Neuron (in vitro differentiated cells): Measurements from ENCODE around the gene PARK7.
"Not testable (repeated sequence)": the region's sequence is repeated elsewhere in the genome, so short reads cannot be mapped to it uniquely, and the experiment has no call there.

Experiments
- H2AFZ ChIP-seq: one replicate; pipeline ENCODE4 v1.6.1; 2013; ENCODE audit warnings: low read depth, mild to moderate bottlenecking, inconsistent platforms, low read length, moderate library complexity
- H3K27me3 ChIP-seq: one replicate; pipeline ENCODE4 v1.6.1; 2013; ENCODE audit warnings: low read length; ENCODE audit not compliant: insufficient read depth
- H3K36me3 ChIP-seq: one replicate; pipeline ENCODE4 v1.6.1; 2013; ENCODE audit warnings: low read length; ENCODE audit not compliant: insufficient read depth
- H3K4me1 ChIP-seq: one replicate; pipeline ENCODE4 v1.6.1; 2013; ENCODE audit warnings: low read length; ENCODE audit not compliant: insufficient read depth
- H3K4me3 ChIP-seq: 2 replicates; pipeline ENCODE4 v1.5.1; 2013; ENCODE audit warnings: mild to moderate bottlenecking, low read length, moderate library complexity
- H3K9me3 ChIP-seq: one replicate; pipeline ENCODE4 v1.6.1; 2013; ENCODE audit warnings: low read length

Gene PARK7

DNA sequence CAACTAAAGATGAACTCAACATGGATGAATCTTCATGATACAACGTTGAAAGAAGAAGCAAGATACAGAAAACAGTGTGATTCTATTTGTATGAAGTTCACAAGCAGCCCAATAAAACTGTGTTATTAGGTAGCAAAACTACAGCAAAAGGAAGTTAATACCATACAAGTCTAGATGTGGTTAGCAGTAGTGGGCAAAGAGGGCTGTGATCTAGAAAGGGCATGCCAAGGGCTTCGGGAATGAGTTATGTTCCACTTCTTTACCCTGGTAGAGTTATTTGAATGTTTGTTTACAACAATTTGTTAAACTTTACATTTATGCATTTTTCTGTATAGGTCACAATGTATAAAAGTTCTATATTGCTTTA, 30.1 kb upstream of the PARK7 start:
- H3K4me3 ChIP-seq: no peak overlapping the region
- H3K27me3 ChIP-seq: no peaks in the 10 kb centered on the region
- no peak overlapping the region for H2AFZ ChIP-seq
- H3K4me1 ChIP-seq: no peaks in the 10 kb centered on the region
- no peaks in the 10 kb centered on the region for H3K36me3 ChIP-seq
- H3K9me3 ChIP-seq: no peaks in the 10 kb centered on the region

GRCh38 chr1:7932524-7933138, 28.9 kb upstream of the PARK7 start:
- H3K27me3 ChIP-seq: peaks cover 5% of the 10 kb centered on the region
- no peak overlapping the region for H2AFZ ChIP-seq
- H3K9me3 ChIP-seq: no peaks in the 10 kb centered on the region
- no peak overlapping the region for H3K4me3 ChIP-seq
- no peaks in the 10 kb centered on the region for H3K36me3 ChIP-seq
- H3K4me1 ChIP-seq: no peaks in the 10 kb centered on the region

DNA sequence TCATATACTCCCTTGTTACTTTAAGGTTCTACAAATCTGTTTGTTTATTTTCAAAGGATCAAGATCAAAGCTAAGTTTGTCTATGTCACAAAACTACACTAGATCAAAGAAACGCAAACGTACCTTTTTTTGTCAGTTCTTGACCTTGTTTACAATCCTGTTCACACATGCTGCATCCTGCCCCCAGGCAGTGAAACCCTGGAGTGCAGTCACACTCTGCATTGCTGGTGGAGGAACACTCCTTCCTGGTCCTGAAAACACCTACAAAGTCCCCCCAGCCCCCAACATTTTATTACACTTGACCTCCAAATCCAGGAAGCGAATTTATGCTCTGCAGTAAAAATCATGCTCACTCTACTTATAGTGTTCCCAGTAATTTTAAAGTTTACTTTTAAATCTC, 23.4 kb upstream of the PARK7 start:
- H3K27me3 ChIP-seq: peaks cover 42% of the 10 kb centered on the region
- H3K36me3 ChIP-seq: no peaks in the 10 kb centered on the region
- H2AFZ ChIP-seq: no peak overlapping the region
- H3K4me1 ChIP-seq: no peaks in the 10 kb centered on the region
- H3K9me3 ChIP-seq: no peaks in the 10 kb centered on the region
- no peak overlapping the region for H3K4me3 ChIP-seq

- Histone ChIP-seq H3K9me3 (no peaks in the 10 kb centered on the region), H3K4me3 (no peak overlapping the region), H3K36me3 (no peaks in the 10 kb centered on the region), H3K4me1 (no peaks in the 10 kb centered on the region), H3K27me3 (peaks cover 55% of the 10 kb centered on the region), H2AFZ (no peak overlapping the region)
These were observed 21.5 kb upstream of the PARK7 start for GRCh38 chr1:7940034-7940433.

GRCh38 chr1:7940745-7941436, 20.6 kb upstream of the PARK7 start, which contains the start of gene TNFRSF9:
Gene TNFRSF9 (minus strand): TSS chr1:7940839. CDS start chr1:7939994, 845 bp downstream.
- Histone ChIP-seq H3K4me3 (no peak within 1 kb of the TSS), H3K4me1 (no peaks in the 10 kb centered on the region), H2AFZ (no peak within 1 kb of the TSS), H3K27me3 (peaks cover 59% of the 10 kb centered on the region), H3K9me3 (no peaks in the 10 kb centered on the region), H3K36me3 (no peaks in the 10 kb centered on the region)

DNA sequence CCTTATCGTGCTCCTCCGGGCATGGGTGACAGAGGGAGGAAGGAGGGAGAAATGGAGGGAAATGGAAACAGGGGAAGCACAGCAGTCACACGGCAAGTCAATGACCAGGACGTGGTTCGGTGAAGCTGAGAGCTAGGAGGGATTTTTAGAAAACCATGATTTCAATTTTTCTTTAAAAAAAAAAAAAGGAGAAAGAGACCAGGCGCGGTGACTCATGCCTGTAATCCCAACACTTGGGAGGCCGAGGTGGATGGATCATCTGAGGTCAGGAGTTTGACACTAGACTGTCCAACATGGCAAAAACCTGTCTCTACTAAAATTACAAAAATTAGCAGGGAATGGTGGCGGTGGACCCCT, 20.1 kb upstream of the PARK7 start:
- no peaks in the 10 kb centered on the region for H3K4me1 ChIP-seq
- H3K27me3 ChIP-seq: peaks cover 59% of the 10 kb centered on the region
- H3K36me3 ChIP-seq: no peaks in the 10 kb centered on the region
- H3K4me3 ChIP-seq: no peak overlapping the region
- H3K9me3 ChIP-seq: no peaks in the 10 kb centered on the region
- H2AFZ ChIP-seq: no peak overlapping the region

DNA sequence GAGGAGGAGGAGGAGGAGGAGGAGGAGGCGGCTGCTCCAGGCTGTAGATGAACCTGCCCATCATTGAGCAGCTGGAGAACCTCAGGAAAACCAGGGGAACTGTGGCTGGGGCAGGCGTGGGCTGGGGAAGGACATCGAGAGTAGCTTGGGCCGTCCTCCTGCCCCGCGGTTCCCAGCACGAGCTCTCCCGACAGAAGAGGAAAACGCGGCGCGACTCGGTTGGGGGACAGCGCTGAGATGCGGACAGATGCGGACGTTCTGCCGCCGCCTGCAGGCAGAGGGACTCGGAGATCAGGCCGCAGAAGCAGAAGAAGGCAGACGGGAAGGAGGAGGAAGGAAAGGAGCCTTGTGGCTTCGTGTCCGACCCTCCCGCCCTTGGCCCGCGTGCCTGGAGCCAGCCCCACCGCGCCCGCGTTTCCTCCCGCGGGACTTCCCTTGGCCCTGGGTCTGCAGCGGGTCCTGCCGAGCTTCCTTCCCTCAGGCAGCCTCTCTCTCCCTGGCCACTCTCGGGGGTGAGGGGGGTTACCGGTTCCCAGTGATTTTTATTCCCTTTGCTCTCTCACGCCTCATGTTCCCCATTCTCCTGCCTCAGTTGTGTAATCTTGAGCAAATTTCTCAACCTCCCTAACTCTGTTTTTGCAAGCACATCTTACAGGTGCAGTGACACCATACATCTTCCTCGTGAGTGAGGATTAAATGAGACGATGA, 19.1 kb upstream of the PARK7 start:
- no peaks in the 10 kb centered on the region for H3K9me3 ChIP-seq
- H2AFZ ChIP-seq: no peak overlapping the region
- H3K4me3 ChIP-seq: peak overlapping the region; percentile 2
- no peaks in the 10 kb centered on the region for H3K36me3 ChIP-seq
- peaks cover 54% of the 10 kb centered on the region for H3K27me3 ChIP-seq
- no peaks in the 10 kb centered on the region for H3K4me1 ChIP-seq

DNA sequence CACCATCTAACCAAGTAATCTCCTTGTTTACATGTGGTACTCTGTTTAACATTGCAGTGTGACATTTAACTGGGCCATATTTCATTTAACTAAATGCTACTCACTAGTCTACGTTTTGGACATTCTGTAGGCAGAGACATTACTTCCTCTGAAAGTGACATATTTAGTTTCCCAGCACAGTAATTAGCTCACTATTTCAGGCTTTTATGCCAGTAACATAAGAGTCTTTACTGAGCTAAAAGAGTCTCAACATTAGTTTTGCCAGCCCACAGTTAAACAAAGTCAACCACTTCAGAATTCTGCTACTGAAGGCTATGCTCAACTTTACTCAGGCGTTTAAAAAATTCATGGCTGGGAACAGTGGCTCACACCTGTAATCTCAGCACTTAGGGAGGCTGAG, 18.3 kb upstream of the PARK7 start:
- Histone ChIP-seq H3K4me3 (no peak overlapping the region), H3K27me3 (peaks cover 57% of the 10 kb centered on the region), H3K4me1 (no peaks in the 10 kb centered on the region), H3K9me3 (no peaks in the 10 kb centered on the region), H2AFZ (no peak overlapping the region), H3K36me3 (no peaks in the 10 kb centered on the region)

DNA sequence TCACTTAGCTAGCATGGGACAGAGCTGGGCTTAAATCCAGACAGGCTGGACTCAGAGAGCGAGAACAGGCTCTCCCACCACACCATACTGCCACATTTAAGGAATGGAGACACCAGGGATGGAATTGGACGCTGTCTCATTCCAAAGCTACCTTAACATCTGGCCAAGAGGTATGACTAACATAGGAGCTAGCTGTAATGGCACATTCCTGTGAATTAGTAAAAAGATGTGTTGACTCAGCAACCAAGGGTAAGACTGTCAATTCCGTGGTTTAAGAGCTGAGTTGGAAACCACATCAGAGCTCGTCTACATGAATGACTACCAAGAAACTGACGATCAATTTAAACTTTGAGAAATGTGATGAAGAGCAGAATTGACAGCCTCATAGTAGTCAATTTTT, 12.6 kb upstream of the PARK7 start:
- Histone ChIP-seq H3K36me3 (no peaks in the 10 kb centered on the region), H3K9me3 (peaks cover 2% of the 10 kb centered on the region), H3K4me3 (no peak overlapping the region), H3K4me1 (no peaks in the 10 kb centered on the region), H3K27me3 (peaks cover 12% of the 10 kb centered on the region), H2AFZ (no peak overlapping the region)

- H2AFZ ChIP-seq, H3K4me3 ChIP-seq, H3K27me3 ChIP-seq, H3K36me3 ChIP-seq, H3K4me1 ChIP-seq, H3K9me3 ChIP-seq: not testable (repeated sequence)
These were observed 8.7 kb upstream of the PARK7 start for GRCh38 chr1:7952791-7953190.

DNA sequence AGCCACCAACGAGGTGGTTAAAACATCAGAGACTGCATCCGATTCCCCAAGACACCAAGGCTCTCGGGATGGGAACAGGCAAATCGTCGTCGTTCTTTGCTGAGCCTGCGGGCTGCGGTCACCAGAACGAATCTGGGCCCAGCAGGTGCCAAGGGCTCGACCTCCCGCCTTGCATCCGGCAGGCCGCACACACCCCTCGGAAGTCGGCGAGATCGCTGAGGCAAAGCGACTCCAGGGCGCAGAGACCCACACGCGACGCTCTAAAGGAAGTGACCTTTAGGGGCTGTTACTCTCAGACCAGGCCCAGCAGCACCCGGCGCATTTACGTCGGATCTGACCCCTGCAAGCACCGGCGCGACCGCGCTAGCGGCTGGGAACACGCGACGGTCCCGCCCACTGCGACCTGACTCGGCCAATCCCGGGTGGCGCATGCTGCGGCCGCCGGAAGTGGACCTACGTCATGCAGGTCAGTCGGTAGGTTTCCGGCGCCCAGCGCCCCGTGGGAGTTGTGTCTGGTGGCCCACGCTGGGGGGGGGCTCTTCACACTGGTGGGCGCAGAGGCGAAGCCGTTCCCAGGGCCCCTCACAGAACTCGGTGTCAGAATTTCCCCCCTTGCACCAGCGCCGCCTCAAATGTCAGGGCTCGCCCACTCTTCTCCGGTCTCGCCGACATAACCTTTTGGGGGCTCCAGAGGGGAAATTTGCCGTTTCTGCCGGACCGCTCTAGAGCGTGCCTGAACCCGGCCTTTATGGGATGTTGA, 7.5 kb upstream of the PARK7 start:
- peaks cover 2% of the 10 kb centered on the region for H3K9me3 ChIP-seq
- no peak overlapping the region for H2AFZ ChIP-seq
- H3K4me3 ChIP-seq: no peak overlapping the region
- no peaks in the 10 kb centered on the region for H3K36me3 ChIP-seq
- H3K27me3 ChIP-seq: no peaks in the 10 kb centered on the region
- no peaks in the 10 kb centered on the region for H3K4me1 ChIP-seq

DNA sequence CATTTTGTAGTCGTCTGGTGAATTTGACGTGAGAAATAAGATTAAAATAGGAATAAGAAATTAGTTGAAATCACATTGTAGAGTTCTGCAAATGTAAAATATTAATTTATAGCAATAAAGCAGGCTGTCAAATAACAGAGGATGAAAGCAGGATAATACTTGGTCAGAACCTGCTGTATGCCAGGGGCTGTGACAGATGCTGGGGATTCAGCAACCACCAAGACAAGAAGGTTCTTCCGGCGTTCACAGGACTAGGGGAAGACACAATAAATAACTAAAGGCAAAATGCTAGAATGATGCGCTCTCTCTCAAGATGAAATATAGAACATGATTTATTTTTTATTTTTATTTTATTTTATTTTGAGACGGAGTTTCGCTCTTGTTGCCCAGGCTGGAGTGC, 6.8 kb upstream of the PARK7 start:
- Histone ChIP-seq H3K36me3 (no peaks in the 10 kb centered on the region), H2AFZ (no peak overlapping the region), H3K27me3 (no peaks in the 10 kb centered on the region), H3K4me1 (no peaks in the 10 kb centered on the region), H3K9me3 (peaks cover 2% of the 10 kb centered on the region), H3K4me3 (no peak overlapping the region)
